ENCODE data around the gene MARS1.

The MARS1 gene

DNA sequence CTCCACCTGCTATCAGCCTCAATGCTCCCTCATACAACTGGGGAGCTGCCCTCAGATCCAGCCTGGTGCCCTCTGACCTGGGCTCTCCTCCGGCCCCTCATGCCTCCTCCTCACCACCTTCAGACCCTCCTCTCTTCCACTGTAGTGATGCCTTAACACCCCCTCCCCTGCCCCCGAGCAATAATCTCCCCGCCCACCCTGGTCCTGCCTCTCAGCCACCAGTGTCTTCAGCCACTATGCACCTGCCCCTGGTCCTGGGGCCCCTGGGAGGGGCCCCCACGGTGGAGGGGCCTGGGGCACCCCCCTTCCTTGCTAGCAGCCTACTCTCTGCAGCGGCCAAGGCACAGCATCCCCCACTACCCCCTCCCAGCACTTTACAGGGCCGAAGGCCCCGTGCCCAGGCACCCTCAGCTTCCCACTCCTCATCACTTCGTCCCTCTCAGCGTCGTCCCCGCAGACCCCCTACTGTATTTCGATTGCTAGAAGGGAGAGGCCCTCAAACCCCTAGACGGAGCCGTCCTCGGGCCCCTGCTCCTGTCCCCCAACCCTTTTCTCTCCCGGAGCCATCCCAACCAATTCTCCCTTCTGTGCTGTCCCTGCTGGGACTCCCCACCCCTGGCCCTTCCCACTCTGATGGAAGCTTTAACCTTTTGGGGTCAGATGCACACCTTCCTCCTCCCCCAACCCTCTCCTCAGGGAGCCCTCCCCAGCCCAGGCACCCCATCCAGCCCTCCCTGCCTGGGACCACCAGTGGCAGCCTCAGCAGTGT lies 37.9 kb downstream of the MARS1 start:
- Histone ChIP-seq H2AFZ (ENCODE audit: low read depth, low read length) (no peak overlapping the region), H3K9ac (ENCODE audit: low read length) (no peak overlapping the region), H3K4me2 (ENCODE audit: low read length) (no peak overlapping the region), H3K27me3 (ENCODE audit: low read depth, low read length) (no peaks in the 10 kb centered on the region), H3K36me3 (replicated peaks; ENCODE audit: low read depth, low read length) (peaks cover 30% of the 10 kb centered on the region), H3K4me3 (ENCODE audit: low read length) (no peak overlapping the region), H3K9me3 (ENCODE audit: insufficient read depth, low read length) (no peaks in the 10 kb centered on the region), H3K79me2 (ENCODE audit: low read length) (peaks cover 17% of the 10 kb centered on the region), H3K27ac (ENCODE audit: low read length) (no peak overlapping the region), H4K20me1 (ENCODE audit: insufficient read depth, low read length) (0 out of 2 replicates have a peak, but pooled peaks cover 9% of the 10 kb centered on the region), H3K4me1 (ENCODE audit: low read length) (peaks cover 24% of the 10 kb centered on the region)
- TF ChIP-seq EZH2phosphoT487 (IDR thresholded peaks at IDR 0.05; ENCODE audit: low read depth): no peak

DNA sequence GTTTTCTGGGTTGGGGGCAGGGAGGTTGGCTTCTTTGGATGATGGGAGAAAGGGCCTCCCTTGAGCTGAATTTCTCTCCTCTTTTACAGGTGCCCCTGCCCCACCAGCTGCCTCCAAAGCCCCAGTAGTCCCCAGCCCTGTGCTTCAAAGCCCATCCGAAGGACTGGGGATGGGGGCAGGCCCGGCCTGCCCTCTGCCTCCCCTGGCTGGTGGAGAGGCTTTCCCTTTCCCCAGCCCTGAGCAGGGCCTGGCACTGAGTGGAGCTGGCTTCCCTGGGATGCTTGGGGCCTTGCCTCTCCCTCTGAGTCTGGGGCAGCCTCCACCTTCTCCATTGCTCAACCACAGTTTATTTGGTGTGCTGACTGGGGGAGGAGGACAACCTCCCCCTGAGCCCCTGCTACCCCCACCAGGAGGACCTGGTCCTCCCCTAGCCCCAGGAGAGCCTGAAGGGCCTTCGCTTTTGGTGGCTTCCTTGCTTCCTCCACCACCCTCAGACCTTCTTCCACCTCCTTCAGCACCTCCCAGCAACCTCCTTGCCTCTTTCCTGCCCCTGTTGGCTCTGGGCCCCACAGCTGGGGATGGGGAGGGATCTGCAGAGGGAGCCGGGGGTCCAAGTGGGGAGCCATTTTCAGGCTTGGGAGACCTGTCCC lies 38.7 kb downstream of the MARS1 start:
- Histone ChIP-seq H3K9ac (ENCODE audit: low read length) (no peak overlapping the region), H3K36me3 (replicated peaks; ENCODE audit: low read depth, low read length) (peaks cover 31% of the 10 kb centered on the region), H3K27ac (ENCODE audit: low read length) (no peak overlapping the region)

DNA sequence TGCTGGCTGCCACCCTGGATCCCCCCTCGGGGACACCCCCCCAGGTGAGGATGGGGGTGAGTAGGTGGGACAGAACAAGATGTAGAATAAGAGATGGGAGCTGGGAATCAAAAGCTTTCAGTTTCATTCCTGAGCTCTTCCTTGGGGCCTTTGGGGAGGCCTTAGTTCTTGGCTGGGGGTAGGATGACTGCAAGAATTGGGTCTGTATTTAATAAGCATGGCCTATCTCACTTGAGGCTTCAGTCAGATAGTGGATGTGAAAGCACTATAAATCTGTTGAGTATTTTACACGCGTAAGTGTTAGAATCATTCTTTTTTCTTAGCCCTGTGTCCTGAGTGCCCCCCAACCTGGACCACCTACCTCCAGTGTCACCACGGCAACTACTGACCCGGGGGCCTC lies 39.3 kb downstream of the MARS1 start:
- no peaks in the 10 kb centered on the region for H3K9me3 ChIP-seq (ENCODE audit: insufficient read depth, low read length)
- no peak overlapping the region for H2AFZ ChIP-seq (ENCODE audit: low read depth, low read length)
- peaks cover 17% of the 10 kb centered on the region for H3K79me2 ChIP-seq (ENCODE audit: low read length)
- 0 out of 2 replicates have a peak, but pooled peaks cover 9% of the 10 kb centered on the region for H4K20me1 ChIP-seq (ENCODE audit: insufficient read depth, low read length)
- H3K9ac ChIP-seq (ENCODE audit: low read length): no peak overlapping the region
- H3K27ac ChIP-seq (ENCODE audit: low read length): no peak overlapping the region
- H3K4me3 ChIP-seq (ENCODE audit: low read length): no peak overlapping the region
- H3K4me2 ChIP-seq (ENCODE audit: low read length): no peak overlapping the region
- H3K36me3 ChIP-seq (replicated peaks; ENCODE audit: low read depth, low read length): peaks cover 31% of the 10 kb centered on the region
- TF ChIP-seq EZH2phosphoT487 (IDR thresholded peaks at IDR 0.05; ENCODE audit: low read depth): no peak
- TF ChIP-seq, protein P1, sequence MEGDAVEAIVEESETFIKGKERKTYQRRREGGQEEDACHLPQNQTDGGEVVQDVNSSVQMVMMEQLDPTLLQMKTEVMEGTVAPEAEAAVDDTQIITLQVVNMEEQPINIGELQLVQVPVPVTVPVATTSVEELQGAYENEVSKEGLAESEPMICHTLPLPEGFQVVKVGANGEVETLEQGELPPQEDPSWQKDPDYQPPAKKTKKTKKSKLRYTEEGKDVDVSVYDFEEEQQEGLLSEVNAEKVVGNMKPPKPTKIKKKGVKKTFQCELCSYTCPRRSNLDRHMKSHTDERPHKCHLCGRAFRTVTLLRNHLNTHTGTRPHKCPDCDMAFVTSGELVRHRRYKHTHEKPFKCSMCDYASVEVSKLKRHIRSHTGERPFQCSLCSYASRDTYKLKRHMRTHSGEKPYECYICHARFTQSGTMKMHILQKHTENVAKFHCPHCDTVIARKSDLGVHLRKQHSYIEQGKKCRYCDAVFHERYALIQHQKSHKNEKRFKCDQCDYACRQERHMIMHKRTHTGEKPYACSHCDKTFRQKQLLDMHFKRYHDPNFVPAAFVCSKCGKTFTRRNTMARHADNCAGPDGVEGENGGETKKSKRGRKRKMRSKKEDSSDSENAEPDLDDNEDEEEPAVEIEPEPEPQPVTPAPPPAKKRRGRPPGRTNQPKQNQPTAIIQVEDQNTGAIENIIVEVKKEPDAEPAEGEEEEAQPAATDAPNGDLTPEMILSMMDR (IDR thresholded peaks at IDR 0.05; ENCODE audit: low read depth, low read length): no peak
- no peaks in the 10 kb centered on the region for H3K27me3 ChIP-seq (ENCODE audit: low read depth, low read length)
- peaks cover 11% of the 10 kb centered on the region for H3K4me1 ChIP-seq (ENCODE audit: low read length)

More for the DNA sequence above, 38.7 kb downstream of the MARS1 start:
- no peak overlapping the region for H3K4me3 ChIP-seq (ENCODE audit: low read length)
- H2AFZ ChIP-seq (ENCODE audit: low read depth, low read length): no peak overlapping the region
- H3K79me2 ChIP-seq (ENCODE audit: low read length): peaks cover 17% of the 10 kb centered on the region
- peaks cover 16% of the 10 kb centered on the region for H3K4me1 ChIP-seq (ENCODE audit: low read length)
- no peaks in the 10 kb centered on the region for H3K9me3 ChIP-seq (ENCODE audit: insufficient read depth, low read length)
- 0 out of 2 replicates have a peak, but pooled peaks cover 9% of the 10 kb centered on the region for H4K20me1 ChIP-seq (ENCODE audit: insufficient read depth, low read length)
- H3K27me3 ChIP-seq (ENCODE audit: low read depth, low read length): no peaks in the 10 kb centered on the region
- H3K4me2 ChIP-seq (ENCODE audit: low read length): no peak overlapping the region
- no peak for TF ChIP-seq EZH2phosphoT487 (IDR thresholded peaks at IDR 0.05; ENCODE audit: low read depth)
- TF ChIP-seq, protein P1 (IDR thresholded peaks at IDR 0.05; ENCODE audit: low read depth, low read length): no peak

DNA sequence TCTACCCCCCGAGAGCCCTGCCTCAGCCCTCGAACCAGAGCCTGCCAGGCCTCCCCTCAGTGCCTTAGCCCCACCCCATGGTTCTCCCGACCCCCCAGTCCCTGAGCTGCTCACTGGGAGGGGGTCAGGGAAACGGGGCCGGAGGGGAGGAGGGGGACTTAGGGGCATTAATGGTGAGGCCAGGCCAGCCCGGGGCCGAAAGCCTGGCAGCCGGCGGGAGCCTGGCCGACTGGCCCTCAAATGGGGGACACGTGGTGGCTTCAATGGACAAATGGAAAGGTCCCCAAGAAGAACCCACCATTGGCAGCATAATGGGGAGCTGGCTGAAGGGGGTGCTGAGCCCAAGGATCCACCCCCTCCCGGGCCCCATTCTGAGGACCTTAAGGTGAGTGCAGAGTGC lies 40.3 kb downstream of the MARS1 start:
- no peak overlapping the region for H3K4me2 ChIP-seq (ENCODE audit: low read length)
- 0 out of 2 replicates have a peak, but pooled peaks cover 9% of the 10 kb centered on the region for H4K20me1 ChIP-seq (ENCODE audit: insufficient read depth, low read length)
- H3K27me3 ChIP-seq (ENCODE audit: low read depth, low read length): no peaks in the 10 kb centered on the region
- H3K36me3 ChIP-seq (replicated peaks; ENCODE audit: low read depth, low read length): peaks cover 39% of the 10 kb centered on the region
- H3K9me3 ChIP-seq (ENCODE audit: insufficient read depth, low read length): no peaks in the 10 kb centered on the region
- TF ChIP-seq EZH2phosphoT487 (IDR thresholded peaks at IDR 0.05; ENCODE audit: low read depth): no peak
- TF ChIP-seq, protein P1 (IDR thresholded peaks at IDR 0.05; ENCODE audit: low read depth, low read length): no peak
- H3K4me3 ChIP-seq (ENCODE audit: low read length): no peak overlapping the region
- H3K9ac ChIP-seq (ENCODE audit: low read length): no peak overlapping the region
- peaks cover 15% of the 10 kb centered on the region for H3K79me2 ChIP-seq (ENCODE audit: low read length)
- H2AFZ ChIP-seq (ENCODE audit: low read depth, low read length): no peak overlapping the region
- no peak overlapping the region for H3K27ac ChIP-seq (ENCODE audit: low read length)
- peaks cover 11% of the 10 kb centered on the region for H3K4me1 ChIP-seq (ENCODE audit: low read length)

All from OCI-LY3 (cell line).